ENCODE results near the gene ADGRG2. TPM values are rescaled to one million over a fixed set of nuclear protein-coding genes. Genes with fewer than 3 reads are reported as not detected.

The ADGRG2 gene
- total RNA-seq, 3 donors from 2014 or later (not counting 1 experiment from before 2014, with no cell fraction given), result not detected

DNA sequence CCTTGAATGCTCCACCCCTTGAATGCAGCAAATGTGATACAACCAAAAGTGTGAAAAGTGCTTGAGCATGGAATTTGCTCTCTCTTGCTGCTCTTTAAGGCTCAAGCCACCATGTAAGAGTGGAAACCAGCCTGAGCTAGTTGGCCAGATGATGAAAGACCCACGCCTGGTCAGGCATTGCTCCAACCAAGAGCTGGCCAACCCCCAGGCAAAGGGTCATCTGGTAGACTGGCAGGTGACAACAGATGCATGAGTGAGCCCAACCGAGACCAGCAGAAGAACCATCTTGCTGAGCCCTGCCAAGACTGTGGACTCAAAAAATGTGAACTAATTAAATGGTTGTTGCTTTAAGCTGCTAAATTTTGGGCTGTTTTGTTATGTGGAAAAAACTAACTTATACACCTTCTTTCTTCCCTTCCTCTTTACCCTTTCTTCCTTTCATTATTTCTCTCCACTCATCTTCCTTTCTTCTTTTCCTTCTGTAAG is 32.7 kb downstream of the ADGRG2 start:
- Histone ChIP-seq H3K27ac (ENCODE audit: low read length) (no peak overlapping the region), H3K36me3 (ENCODE audit: control insufficient read depth, insufficient read depth, low read length) (no peaks in the 10 kb centered on the region), H3K27me3 (ENCODE audit: control insufficient read depth, insufficient read depth, low read length) (no peaks in the 10 kb centered on the region), H3K9me3 (ENCODE audit: control insufficient read depth, insufficient read depth, low read length) (no peaks in the 10 kb centered on the region), H3K4me1 (ENCODE audit: control insufficient read depth, insufficient read depth, low read length) (no peaks in the 10 kb centered on the region), H3K4me3 (ENCODE audit: low read length) (no peak overlapping the region)
- no peak overlapping the region for H3K4me3 Mint-ChIP-seq
- H3K27ac Mint-ChIP-seq, result no peak overlapping the region
- H3K27me3 Mint-ChIP-seq (ENCODE audit: low read depth in 2 of 2), result peaks cover 0 to 2% of the 10 kb centered on the region in 2 donors
- WGBS (ENCODE audit: insufficient coverage), result 87% methylated on average over 2 of the region's 2 CpGs
- peaks cover 3 to 5% of the 10 kb centered on the region in 2 donors for H3K9me3 Mint-ChIP-seq
- peaks cover 0 to 8% of the 10 kb centered on the region in 2 donors for H3K4me1 Mint-ChIP-seq
- intact Hi-C loops (cut with micrococcal nuclease), result no loop called here
- ATAC-seq (no peak), DNase-seq (no peak)
- TF ChIP-seq, protein P1, sequence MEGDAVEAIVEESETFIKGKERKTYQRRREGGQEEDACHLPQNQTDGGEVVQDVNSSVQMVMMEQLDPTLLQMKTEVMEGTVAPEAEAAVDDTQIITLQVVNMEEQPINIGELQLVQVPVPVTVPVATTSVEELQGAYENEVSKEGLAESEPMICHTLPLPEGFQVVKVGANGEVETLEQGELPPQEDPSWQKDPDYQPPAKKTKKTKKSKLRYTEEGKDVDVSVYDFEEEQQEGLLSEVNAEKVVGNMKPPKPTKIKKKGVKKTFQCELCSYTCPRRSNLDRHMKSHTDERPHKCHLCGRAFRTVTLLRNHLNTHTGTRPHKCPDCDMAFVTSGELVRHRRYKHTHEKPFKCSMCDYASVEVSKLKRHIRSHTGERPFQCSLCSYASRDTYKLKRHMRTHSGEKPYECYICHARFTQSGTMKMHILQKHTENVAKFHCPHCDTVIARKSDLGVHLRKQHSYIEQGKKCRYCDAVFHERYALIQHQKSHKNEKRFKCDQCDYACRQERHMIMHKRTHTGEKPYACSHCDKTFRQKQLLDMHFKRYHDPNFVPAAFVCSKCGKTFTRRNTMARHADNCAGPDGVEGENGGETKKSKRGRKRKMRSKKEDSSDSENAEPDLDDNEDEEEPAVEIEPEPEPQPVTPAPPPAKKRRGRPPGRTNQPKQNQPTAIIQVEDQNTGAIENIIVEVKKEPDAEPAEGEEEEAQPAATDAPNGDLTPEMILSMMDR (IDR thresholded peaks at IDR 0.05), result no peak
- H3K36me3 Mint-ChIP-seq, result peaks cover 7% of the 10 kb centered on the region

DNA sequence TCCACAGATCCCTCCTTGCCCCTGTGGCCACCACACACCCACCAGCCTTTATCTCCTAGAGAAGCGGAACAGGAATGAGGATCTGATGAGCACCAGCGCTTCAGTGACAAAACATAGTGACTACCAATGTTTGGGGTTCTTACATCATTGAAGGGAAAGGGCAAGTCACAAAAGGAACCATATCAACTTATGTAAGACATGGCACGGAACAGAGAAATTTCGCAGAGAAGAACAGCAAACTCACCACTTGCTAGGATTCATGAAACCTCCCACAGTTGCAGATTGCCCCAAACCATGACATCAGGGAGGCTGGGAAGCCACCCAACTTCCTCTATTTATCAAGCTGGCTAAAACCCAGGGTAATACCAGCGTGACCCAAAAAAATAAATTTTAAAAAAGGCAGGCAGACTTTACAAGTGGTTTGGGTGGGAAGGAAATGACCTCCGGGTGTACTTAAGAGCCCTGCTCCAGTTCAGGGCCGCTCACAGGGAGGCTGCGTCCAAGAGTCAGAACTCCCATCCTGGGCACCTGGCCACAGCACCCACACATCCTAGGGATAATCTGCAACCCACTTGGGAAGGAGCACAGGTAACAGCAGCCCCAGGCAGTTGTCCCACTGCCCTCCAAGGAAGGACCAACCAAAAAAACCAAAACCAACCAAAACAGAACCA is 36.0 kb downstream of the ADGRG2 start:
- Histone ChIP-seq H3K4me1 (ENCODE audit: control insufficient read depth, insufficient read depth, low read length) (no peaks in the 10 kb centered on the region), H3K27me3 (ENCODE audit: control insufficient read depth, insufficient read depth, low read length) (no peaks in the 10 kb centered on the region), H3K27ac (ENCODE audit: low read length) (no peak overlapping the region), H3K36me3 (ENCODE audit: control insufficient read depth, insufficient read depth, low read length) (no peaks in the 10 kb centered on the region), H3K9me3 (ENCODE audit: control insufficient read depth, insufficient read depth, low read length) (no peaks in the 10 kb centered on the region), H3K4me3 (ENCODE audit: low read length) (no peak overlapping the region)
- peaks cover 0 to 8% of the 10 kb centered on the region in 2 donors for H3K4me1 Mint-ChIP-seq
- peaks cover 2 to 5% of the 10 kb centered on the region in 2 donors for H3K27me3 Mint-ChIP-seq (ENCODE audit: low read depth in 2 of 2)
- TF ChIP-seq, protein P1 (IDR thresholded peaks at IDR 0.05), result no peak
- H3K27ac Mint-ChIP-seq, result no peak overlapping the region
- H3K4me3 Mint-ChIP-seq, result no peak overlapping the region
- WGBS (ENCODE audit: insufficient coverage), result 38% methylated on average over 6 of the region's 8 CpGs
- peaks cover 7% of the 10 kb centered on the region for H3K36me3 Mint-ChIP-seq
- no peak for ATAC-seq
- H3K9me3 Mint-ChIP-seq, result peaks cover 3% of the 10 kb centered on the region in 2 donors
- intact Hi-C loops (cut with micrococcal nuclease), result no loop called here
- no peak for DNase-seq

GRCh38 chrX:19085666-19086065 is 36.6 kb downstream of the ADGRG2 start:
- Histone ChIP-seq H3K4me3 (ENCODE audit: low read length) (no peak overlapping the region), H3K27ac (ENCODE audit: low read length) (no peak overlapping the region), H3K27me3 (ENCODE audit: control insufficient read depth, insufficient read depth, low read length) (no peaks in the 10 kb centered on the region), H3K36me3 (ENCODE audit: control insufficient read depth, insufficient read depth, low read length) (no peaks in the 10 kb centered on the region), H3K9me3 (ENCODE audit: control insufficient read depth, insufficient read depth, low read length) (no peaks in the 10 kb centered on the region), H3K4me1 (ENCODE audit: control insufficient read depth, insufficient read depth, low read length) (no peaks in the 10 kb centered on the region)
- ATAC-seq, result no peak
- H3K4me3 Mint-ChIP-seq, result no peak overlapping the region
- intact Hi-C loops (cut with micrococcal nuclease), result no loop called here
- DNase-seq, result no peak
- TF ChIP-seq, protein P1 (IDR thresholded peaks at IDR 0.05), result no peak
- H3K27me3 Mint-ChIP-seq (ENCODE audit: low read depth in 2 of 2), result peaks cover 2 to 5% of the 10 kb centered on the region in 2 donors
- H3K4me1 Mint-ChIP-seq, result peaks cover 0 to 8% of the 10 kb centered on the region in 2 donors
- peaks cover 7% of the 10 kb centered on the region for H3K36me3 Mint-ChIP-seq
- 92% methylated on average over 2 of the region's 3 CpGs for WGBS (ENCODE audit: insufficient coverage)
- no peak overlapping the region for H3K27ac Mint-ChIP-seq
- peaks cover 3% of the 10 kb centered on the region in 2 donors for H3K9me3 Mint-ChIP-seq

DNA sequence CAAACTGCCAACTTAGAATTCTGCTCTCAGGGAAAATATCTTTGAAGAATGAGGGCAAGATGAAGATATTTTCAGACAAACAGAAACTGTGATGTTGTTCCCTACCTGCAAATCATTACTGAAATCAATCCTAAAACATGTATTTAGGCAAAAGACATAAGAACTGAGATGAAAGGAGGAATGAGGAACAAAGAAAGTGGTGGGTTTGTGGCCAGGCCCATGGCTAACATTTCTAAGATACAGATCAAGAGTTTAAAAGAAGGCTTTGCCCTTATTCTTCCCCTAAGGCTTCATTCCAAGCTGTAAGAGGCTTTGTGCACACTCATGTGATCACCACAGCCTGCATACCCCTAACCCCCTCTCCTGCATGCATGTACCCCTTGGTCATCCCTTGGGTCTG is 46.5 kb downstream of the ADGRG2 start:
- no peak for DNase-seq
- no peak for ATAC-seq
- intact Hi-C loops (cut with micrococcal nuclease), result no loop called here
- no peaks in the 10 kb centered on the region for H3K9me3 Mint-ChIP-seq
- H3K4me3 ChIP-seq (ENCODE audit: low read length), result no peak overlapping the region
- no peak overlapping the region for H3K27ac Mint-ChIP-seq
- H3K27me3 ChIP-seq (ENCODE audit: control insufficient read depth, insufficient read depth, low read length), result no peaks in the 10 kb centered on the region
- no peaks in the 10 kb centered on the region for H3K36me3 Mint-ChIP-seq
- no peaks in the 10 kb centered on the region for H3K36me3 ChIP-seq (ENCODE audit: control insufficient read depth, insufficient read depth, low read length)
- H3K27me3 Mint-ChIP-seq (ENCODE audit: low read depth in 2 of 2), result no peaks in the 10 kb centered on the region
- no peak overlapping the region for H3K27ac ChIP-seq (ENCODE audit: low read length)
- H3K4me1 Mint-ChIP-seq, result no peaks in the 10 kb centered on the region
- no peaks in the 10 kb centered on the region for H3K4me1 ChIP-seq (ENCODE audit: control insufficient read depth, insufficient read depth, low read length)
- TF ChIP-seq, protein P1 (IDR thresholded peaks at IDR 0.05), result no peak
- no peak overlapping the region for H3K4me3 Mint-ChIP-seq
- H3K9me3 ChIP-seq (ENCODE audit: control insufficient read depth, insufficient read depth, low read length), result no peaks in the 10 kb centered on the region

All from natural killer cell (primary cell).